Immature natural killer cell (primary cell): ENCODE results near the gene SKA1. TPM values are rescaled to one million over a fixed set of nuclear protein-coding genes. Genes with fewer than 3 reads are reported as not detected.
"Not testable (repeated sequence)": the region's sequence is repeated elsewhere in the genome, so short reads cannot be mapped to it uniquely, and the experiment has no call there.

Source experiments
- DNase-seq, 3 donors: peaks; one replicate each; pipeline ENCODE4 v3.0.0; 2022; ENCODE audit warnings: mixed read lengths in 1 of 3
- H3K27ac Mint-ChIP-seq, 6 donors: one replicate each; pipeline ENCODE4 v1.8.0; 2020; ENCODE audit warnings: mixed read lengths in 6 of 6, mild to moderate bottlenecking in 5 of 6, inconsistent platforms in 4 of 6, moderate library complexity in 3 of 6
- H3K27me3 Mint-ChIP-seq, 3 donors: one replicate each; pipeline ENCODE4 v1.8.0; 2020 to 2021; ENCODE audit warnings: low read depth in 3 of 3, mild to moderate bottlenecking in 3 of 3, mixed read lengths in 3 of 3, moderate library complexity in 3 of 3, inconsistent platforms in 1 of 3
- H3K36me3 Mint-ChIP-seq, 3 donors: one replicate each; pipeline ENCODE4 v1.8.0; 2020; ENCODE audit warnings: mixed read lengths in 3 of 3, inconsistent platforms in 2 of 3, mild to moderate bottlenecking in 2 of 3
- H3K4me1 Mint-ChIP-seq, 2 donors: one replicate each; pipeline ENCODE4 v1.8.0; 2020; ENCODE audit warnings: inconsistent platforms in 2 of 2, mild to moderate bottlenecking in 2 of 2, mixed read lengths in 2 of 2, moderate library complexity in 1 of 2
- H3K4me3 Mint-ChIP-seq, 5 donors: one replicate each; pipeline ENCODE4 v1.8.0; 2020; ENCODE audit warnings: mild to moderate bottlenecking in 5 of 5, mixed read lengths in 5 of 5, inconsistent platforms in 3 of 5, moderate library complexity in 3 of 5
- H3K9me3 Mint-ChIP-seq, 6 donors: one replicate each; pipeline ENCODE4 v1.8.0; 2020; ENCODE audit warnings: mild to moderate bottlenecking in 6 of 6, mixed read lengths in 6 of 6, inconsistent platforms in 4 of 6, moderate library complexity in 3 of 6
- polyA plus RNA-seq, 3 donors: library from polyadenylated mRNA; unstranded; fragments of 300-500 nt; fragmentation: Illumina TruSeq; gene quantifications; one replicate each; pipeline ENCODE4 v1.2.3, GENCODE V29; 2021

The SKA1 gene
- polyA plus RNA-seq, 3 donors from 2014 or later = 0.47 to 1.4 (median 1.2) TPM

DNA sequence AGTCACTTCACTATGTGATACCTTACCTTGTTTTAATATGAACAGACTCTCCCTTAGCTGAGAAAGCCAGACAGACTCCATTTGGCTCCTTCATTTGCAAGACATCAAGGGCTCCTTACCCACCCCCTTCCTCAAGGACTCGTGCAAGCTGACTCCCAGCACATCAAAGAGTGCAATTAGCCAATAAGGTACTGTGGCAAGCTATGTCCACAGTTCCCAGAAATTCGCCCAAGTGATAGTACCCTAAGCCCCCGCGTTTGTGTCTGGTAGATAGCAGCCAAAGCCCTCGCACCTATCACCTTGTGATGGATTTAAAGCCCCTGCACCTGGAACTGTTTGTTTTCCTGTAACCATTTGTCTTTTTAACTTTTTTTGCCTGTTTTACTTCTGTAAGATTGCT, 25.6 kb downstream of the SKA1 start:
- H3K4me3 Mint-ChIP-seq, DNase-seq, H3K27ac Mint-ChIP-seq, H3K4me1 Mint-ChIP-seq, H3K9me3 Mint-ChIP-seq, H3K36me3 Mint-ChIP-seq: not testable (repeated sequence)
- peaks cover 9 to 19% (median 18%) of the 10 kb centered on the region in 3 donors for H3K27me3 Mint-ChIP-seq

DNA sequence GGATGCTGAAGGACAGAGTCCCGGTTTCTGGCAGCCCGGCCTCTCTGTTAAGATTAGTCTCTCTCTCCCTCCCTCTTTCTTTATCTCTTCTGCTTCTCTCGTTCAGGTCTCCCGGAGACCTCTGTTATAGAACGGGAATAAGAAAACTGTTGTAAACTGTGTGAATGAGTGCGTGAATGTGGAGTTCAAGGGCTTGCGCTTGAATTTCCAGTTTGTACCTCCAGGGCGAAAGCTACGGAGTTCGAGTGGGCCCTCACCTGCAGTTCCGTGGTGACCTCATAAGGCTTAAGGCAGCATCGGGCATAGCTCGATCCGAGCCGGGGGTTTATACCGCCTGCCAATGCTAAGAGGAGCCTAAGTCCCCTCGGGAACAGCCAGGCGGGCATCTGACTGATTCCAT, 26.4 kb downstream of the SKA1 start:
- H3K9me3 Mint-ChIP-seq = no peaks in the 10 kb centered on the region
- peaks cover 9 to 22% (median 18%) of the 10 kb centered on the region in 3 donors for H3K27me3 Mint-ChIP-seq
- H3K36me3 Mint-ChIP-seq = no peaks in the 10 kb centered on the region
- no peak overlapping the region for H3K27ac Mint-ChIP-seq
- DNase-seq = no peak
- no peaks in the 10 kb centered on the region for H3K4me1 Mint-ChIP-seq
- no peak overlapping the region for H3K4me3 Mint-ChIP-seq

DNA sequence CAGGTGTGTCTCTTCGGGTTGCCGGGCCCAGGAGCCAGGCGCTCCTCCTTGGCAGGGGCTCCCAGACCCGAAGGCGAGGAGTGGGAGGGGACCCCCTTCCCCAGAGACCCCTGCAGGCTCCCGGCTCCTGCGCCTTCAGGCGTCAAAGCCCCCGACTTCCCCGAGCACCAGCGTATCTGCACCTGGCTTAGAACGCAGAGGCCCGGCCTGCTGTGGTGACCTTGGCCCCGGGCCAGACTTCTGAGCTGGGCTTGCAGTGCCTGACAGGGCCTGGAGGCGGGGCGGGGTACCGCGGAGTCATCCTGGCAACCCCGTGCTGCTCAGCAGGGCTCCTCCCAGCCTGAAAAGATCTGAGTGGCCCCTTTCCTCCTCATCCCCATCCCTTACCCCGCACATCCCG, 27.0 kb downstream of the SKA1 start:
- no peak overlapping the region for H3K27ac Mint-ChIP-seq
- no peak for DNase-seq
- H3K4me3 Mint-ChIP-seq = no peak overlapping the region
- H3K4me1 Mint-ChIP-seq = no peaks in the 10 kb centered on the region
- H3K9me3 Mint-ChIP-seq = no peaks in the 10 kb centered on the region
- no peaks in the 10 kb centered on the region for H3K36me3 Mint-ChIP-seq
- H3K27me3 Mint-ChIP-seq = peaks cover 9 to 22% (median 18%) of the 10 kb centered on the region in 3 donors

DNA sequence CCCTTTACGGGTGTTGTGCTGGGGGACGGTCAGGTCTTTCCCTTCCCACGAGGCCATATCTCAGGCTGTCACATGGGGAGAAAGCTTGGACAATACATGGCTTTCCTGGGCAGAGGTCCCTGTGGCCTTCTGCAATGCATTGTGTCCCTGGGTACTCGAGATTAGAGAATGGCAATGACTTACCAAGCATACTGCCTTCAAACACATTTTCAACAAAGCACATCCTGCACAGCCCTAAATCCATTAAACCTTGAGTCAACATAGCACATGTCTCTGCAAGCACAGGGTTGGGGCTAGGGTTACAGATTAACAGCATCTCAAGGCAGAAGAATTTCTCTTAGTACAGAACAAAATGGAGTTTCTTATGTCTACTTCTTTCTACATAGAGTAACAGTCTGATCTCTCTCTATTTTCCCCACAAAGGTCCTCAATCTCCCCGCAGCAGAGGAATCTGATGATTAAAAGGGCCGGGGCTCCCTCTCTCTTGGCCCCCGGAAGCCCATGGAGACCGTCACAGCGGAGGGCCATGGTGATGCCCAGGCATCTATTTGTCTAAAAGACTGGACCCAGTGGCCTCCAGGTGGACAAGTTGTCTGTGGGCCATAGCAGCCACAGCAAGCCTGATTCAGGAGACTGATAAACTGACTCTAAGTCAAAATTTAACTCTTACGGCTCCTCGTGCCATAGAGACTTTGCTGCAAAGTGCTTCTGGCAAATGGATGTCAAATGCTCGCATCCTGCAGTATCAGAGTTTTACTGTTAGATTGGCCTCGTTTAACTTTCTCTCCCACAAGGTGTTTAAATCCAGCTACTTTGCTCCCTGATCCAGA, 30.1 kb downstream of the SKA1 start:
- H3K27ac Mint-ChIP-seq, H3K4me1 Mint-ChIP-seq, DNase-seq, H3K4me3 Mint-ChIP-seq, H3K36me3 Mint-ChIP-seq, H3K9me3 Mint-ChIP-seq: not testable (repeated sequence)
- peaks cover 8 to 18% (median 16%) of the 10 kb centered on the region in 3 donors for H3K27me3 Mint-ChIP-seq

DNA sequence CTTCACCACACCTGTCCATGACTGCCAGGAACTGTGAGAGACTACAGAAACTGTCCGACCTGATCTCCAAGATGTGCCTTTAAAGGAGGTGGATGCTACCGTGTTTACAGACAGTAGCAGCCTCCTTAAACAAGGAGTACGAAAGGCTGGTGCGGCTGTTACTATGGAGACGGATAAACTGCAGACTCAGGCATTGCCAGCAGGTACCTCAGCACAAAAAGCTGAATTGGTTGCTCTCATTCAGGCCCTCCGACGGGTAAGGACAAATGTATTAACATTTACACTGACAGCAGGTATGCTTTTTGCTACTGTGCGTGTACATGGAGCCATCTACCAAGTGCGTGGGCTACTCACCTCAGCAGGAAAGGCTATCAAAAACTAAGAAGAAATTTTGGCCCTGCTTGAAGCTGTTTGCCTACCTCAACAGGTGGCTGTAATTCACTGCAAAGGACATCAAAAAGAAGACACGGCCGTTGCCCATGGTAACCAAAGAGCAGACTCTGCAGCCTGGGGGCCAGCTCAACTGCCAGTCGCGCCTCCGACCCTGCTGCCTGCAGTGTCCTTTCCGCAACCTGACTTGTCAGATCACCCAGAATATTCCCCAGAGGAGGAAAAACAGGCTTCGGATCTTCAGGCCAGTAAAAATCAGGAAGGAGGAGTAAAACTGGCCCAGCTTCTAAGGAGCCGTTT, 30.9 kb downstream of the SKA1 start:
- Mint-ChIP-seq H3K27ac (no peak overlapping the region), H3K4me1 (no peaks in the 10 kb centered on the region), H3K4me3 (no peak overlapping the region), H3K27me3 (peaks cover 8 to 16% (median 16%) of the 10 kb centered on the region in 3 donors), H3K36me3 (no peaks in the 10 kb centered on the region), H3K9me3 (no peaks in the 10 kb centered on the region)
- DNase-seq = no peak

DNA sequence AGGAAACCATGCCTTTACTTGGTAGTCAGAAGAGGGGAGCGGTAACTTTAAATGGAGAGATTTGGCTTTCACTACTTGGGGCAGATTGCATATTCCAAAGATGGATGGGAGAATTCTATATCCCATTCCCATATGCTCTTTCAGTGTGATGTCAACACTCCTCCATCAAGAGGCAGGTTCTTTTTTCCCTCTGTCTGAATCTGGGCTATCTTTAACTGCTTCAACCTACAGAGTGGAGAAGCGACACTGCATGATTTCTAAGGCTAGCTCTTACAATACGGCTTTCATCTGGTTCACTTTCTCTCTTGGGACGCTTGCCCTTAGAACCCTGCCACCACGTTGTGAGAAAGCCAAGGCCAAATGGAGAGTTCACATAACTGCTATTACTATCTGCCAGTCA, 34.4 kb downstream of the SKA1 start:
- Mint-ChIP-seq H3K4me3 (no peak overlapping the region), H3K27ac (no peak overlapping the region), H3K4me1 (no peaks in the 10 kb centered on the region), H3K27me3 (peaks cover 4 to 12% (median 4%) of the 10 kb centered on the region in 3 donors), H3K9me3 (no peaks in the 10 kb centered on the region), H3K36me3 (no peaks in the 10 kb centered on the region)
- no peak for DNase-seq

DNA sequence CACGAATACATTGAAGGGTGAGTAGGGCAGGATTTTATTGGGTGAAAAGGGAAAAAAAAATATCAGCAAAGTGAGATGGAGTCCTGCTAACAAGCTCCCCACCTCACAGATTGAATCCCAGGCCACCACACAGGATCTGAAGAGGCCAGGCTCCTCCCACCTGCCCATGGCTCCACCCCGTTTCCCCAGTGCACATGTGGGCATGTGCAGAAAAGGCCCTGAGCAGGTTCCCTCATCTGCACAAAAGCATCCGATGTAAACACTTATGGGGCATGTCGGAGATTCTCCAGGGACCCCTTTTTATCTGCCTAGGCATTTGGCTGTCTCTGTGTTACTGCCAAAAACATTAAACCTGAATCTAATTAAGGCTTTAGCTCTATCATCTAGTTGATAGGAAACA, 35.2 kb downstream of the SKA1 start:
- H3K27me3 Mint-ChIP-seq = peaks cover 4 to 7% (median 4%) of the 10 kb centered on the region in 3 donors

DNA sequence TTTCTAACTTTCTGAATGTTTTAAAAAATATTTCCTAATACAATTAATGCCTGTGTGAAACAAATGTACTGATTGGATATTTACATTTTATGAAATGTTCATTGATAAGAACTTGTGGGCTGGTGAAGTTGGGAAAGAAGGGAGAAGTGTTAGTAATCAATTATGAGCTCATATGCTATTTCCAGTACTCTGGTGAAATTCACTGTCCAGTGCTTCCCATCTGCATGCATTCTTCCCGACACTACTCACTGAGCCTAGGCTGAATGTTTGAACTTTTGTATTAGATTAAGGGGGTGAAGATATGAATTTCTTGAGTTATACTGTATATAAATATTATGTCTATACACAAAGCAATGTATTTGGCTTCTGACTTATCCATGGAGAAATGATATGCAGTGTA, 36.0 kb downstream of the SKA1 start:
- H3K9me3 Mint-ChIP-seq = no peaks in the 10 kb centered on the region
- peaks cover 3 to 8% (median 4%) of the 10 kb centered on the region in 3 donors for H3K27me3 Mint-ChIP-seq
- no peak overlapping the region for H3K4me3 Mint-ChIP-seq

More for the DNA sequence above, 35.2 kb downstream of the SKA1 start:
- Mint-ChIP-seq H3K36me3 (no peaks in the 10 kb centered on the region), H3K4me1 (no peaks in the 10 kb centered on the region), H3K27ac (no peak overlapping the region), H3K9me3 (no peaks in the 10 kb centered on the region), H3K4me3 (no peak overlapping the region)
- no peak for DNase-seq

DNA sequence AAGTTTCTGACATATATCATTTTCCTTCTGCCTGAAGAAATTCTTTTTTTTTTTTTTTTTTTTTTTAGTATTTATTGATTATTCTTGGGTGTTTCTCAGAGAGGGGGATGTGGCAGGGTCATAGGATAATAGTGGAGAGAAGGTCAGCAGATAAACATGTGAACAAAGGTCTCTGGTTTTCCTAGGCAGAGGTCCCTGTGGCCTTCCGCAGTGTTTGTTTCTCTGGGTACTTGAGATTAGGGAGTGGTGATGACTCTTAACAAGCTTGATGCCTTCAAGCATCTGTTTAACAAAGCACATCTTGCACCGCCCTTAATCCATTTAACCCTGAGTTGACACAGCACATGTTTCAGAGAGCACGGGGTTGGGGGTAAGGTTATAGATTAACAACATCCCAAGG, 42.0 kb downstream of the SKA1 start:
- H3K36me3 Mint-ChIP-seq, DNase-seq, H3K27ac Mint-ChIP-seq, H3K4me3 Mint-ChIP-seq, H3K27me3 Mint-ChIP-seq, H3K4me1 Mint-ChIP-seq, H3K9me3 Mint-ChIP-seq: not testable (repeated sequence)

More for the DNA sequence above, 36.0 kb downstream of the SKA1 start:
- Mint-ChIP-seq H3K36me3 (no peaks in the 10 kb centered on the region), H3K4me1 (no peaks in the 10 kb centered on the region), H3K27ac (no peak overlapping the region)
- no peak for DNase-seq

DNA sequence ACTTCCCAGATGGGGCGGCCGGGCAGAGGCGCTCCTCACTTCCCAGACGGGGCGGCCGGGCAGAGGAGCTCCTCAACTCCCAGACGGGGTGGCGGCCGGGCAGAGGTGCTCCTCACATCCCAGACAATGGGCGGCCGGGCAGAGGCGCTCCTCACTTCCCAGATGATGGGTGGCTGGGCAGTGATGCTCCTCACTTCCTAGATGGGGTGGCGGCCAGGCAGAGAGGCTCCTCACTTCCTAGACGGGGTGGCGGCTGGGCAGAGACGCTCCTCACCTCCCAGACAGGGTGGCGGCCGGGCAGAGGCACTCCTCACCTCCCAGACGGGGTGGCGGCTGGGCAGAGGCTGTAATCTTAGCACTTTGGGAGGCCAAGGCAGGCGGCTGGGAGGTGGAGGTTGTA, 42.9 kb downstream of the SKA1 start:
- not testable (repeated sequence) for H3K27ac Mint-ChIP-seq, DNase-seq, H3K4me3 Mint-ChIP-seq, H3K4me1 Mint-ChIP-seq, H3K36me3 Mint-ChIP-seq, H3K27me3 Mint-ChIP-seq, H3K9me3 Mint-ChIP-seq

DNA sequence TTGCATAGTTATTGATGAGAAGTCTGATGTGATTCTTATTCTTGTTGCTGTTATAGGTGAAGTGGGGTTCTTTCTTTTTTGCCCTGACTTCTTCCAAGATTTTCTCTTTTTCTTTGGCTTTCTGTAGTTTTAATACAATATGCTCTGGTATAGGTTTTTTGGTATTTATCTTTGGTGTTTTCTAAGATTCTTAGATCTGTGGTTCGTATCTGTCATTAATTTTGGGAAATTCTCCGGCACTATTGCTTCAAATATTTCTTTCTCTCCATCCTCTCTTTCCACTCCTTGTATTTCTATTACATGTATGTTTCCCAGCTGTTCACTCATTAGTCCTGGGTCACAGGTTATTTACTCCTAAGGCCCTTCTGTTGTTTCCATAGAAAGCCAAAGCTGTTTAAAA, 43.8 kb downstream of the SKA1 start:
- no peak for DNase-seq
- H3K36me3 Mint-ChIP-seq = peaks cover 0 to 5% (median 0%) of the 10 kb centered on the region in 3 donors
- peaks cover 0 to 6% (median 2%) of the 10 kb centered on the region in 6 donors for H3K9me3 Mint-ChIP-seq
- peaks cover 6 to 9% (median 8%) of the 10 kb centered on the region in 3 donors for H3K27me3 Mint-ChIP-seq
- no peak overlapping the region for H3K4me3 Mint-ChIP-seq
- H3K4me1 Mint-ChIP-seq = no peaks in the 10 kb centered on the region
- no peak overlapping the region for H3K27ac Mint-ChIP-seq

DNA sequence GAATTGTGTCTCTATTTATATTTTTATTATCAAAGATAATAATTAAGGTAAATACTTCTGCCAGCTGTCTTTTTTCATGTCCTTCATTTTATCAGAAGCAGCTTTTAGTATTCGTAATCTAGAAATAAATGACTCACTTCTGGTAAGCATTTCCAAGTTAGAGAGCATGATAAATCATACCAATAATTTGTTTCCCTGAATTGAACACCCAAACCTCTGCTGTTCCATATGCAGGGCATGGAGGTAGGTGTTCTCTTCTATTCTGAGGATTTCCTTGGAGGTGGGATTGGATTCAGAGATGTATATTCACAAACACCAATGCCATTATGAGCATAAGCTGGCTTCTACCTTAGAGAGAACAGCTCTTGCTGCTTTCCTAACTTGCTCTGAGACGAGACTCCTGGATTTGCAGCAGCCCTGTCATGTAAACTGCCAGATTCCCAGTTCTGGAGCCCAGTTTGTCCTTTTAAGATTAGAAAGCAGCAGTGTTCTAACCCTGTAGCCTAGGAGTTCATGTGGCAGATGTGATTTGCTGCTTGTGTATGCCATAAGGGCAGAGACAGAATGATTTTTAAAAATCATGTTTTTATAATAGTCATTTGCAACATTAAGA, 47.5 kb downstream of the SKA1 start:
- Mint-ChIP-seq H3K36me3 (peaks cover 0 to 5% (median 0%) of the 10 kb centered on the region in 3 donors), H3K27me3 (peaks cover 0 to 12% (median 6%) of the 10 kb centered on the region in 3 donors), H3K9me3 (peaks cover 0 to 15% (median 5%) of the 10 kb centered on the region in 6 donors), H3K4me1 (no peaks in the 10 kb centered on the region), H3K27ac (no peak overlapping the region), H3K4me3 (no peak overlapping the region)
- DNase-seq = no peak

DNA sequence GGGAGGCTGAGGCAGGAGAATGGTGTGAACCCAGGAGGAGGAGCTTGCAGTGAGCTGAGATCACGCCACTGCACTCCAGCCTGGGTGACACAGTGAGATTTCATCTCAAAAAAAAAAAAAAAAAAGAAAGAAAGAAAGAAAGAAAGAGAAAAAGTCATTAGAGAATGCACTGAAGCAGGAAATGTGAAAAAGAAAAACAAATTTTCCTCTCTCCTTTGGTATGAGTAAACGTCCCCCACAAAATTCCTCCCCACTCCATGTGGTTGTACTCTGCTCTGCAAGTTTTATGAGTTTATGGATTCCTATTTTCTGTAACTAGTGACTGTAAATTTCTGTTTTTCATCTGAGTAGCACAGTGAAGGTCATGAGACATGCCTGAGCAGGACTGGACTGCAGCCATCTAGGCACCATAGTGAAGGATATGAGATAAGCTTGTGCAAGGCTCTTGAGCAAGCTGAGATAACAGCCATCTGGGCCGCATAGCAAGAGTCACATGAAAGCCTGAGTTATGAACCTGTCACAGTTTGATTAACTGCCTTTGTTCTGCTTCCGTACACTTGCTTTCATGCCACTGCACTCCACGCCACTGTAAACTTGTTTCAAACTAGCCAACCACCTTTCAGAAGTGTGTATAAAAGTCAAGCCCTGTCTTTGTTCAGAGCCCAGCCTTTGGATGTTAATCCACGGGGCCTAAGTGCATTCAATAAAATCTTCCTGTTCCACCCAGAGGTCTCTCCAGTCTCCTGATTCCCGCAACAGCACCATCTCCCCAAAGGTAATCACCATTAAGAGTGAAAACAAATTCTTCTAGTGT, 50.2 kb downstream of the SKA1 start:
- no peak overlapping the region for H3K4me3 Mint-ChIP-seq
- no peak overlapping the region for H3K27ac Mint-ChIP-seq
- H3K9me3 Mint-ChIP-seq = peaks cover 0 to 10% (median 2%) of the 10 kb centered on the region in 6 donors
- H3K36me3 Mint-ChIP-seq = no peaks in the 10 kb centered on the region
- peaks cover 0 to 6% (median 6%) of the 10 kb centered on the region in 3 donors for H3K27me3 Mint-ChIP-seq
- H3K4me1 Mint-ChIP-seq = no peaks in the 10 kb centered on the region
- DNase-seq = no peak
